ENCODE measurements around the gene PODXL2. TPM values are rescaled to one million over a fixed set of nuclear protein-coding genes. Genes with fewer than 3 reads are reported as not detected.

Gene PODXL2
- total RNA-seq, 3 donors from 2014 or later, result 8.8 to 10.6 (median 8.8) TPM

DNA sequence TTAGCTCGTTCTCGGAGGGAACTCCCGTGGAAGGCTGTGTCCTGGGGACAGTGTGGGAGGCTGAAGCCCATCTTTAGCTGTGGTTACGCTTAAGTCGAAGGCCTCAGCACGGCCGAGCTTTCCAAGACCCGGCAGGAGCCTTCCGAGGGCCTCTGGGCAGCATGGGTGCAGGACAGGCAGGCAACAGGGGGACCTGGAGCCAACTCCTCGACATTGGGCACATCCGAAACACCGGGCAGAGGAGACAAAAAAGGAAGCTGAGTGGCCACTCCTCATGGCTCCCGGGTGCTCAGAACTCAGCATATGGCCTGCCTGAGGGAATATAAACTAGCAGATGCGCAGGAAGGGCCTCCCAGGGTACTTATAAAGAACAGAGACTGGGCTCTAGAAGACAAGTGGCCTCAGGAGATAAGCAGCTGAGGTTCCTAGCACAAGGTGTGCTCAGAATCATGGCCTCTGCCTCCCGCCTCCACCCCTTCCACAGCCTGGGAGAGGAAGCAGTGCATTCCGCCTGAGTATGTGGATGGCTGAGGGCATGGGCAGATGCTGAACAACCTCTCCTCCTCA lies 77.9 kb downstream of the PODXL2 start:
- intact Hi-C loops (cut with DNase I; ENCODE audit: low total_unique reads), result no loop called here
- Histone ChIP-seq H3K4me3 (no peak overlapping the region), H3K4me1 (no peaks in the 10 kb centered on the region), H3K36me3 (no peaks in the 10 kb centered on the region), H3K9me3 (no peaks in the 10 kb centered on the region), H3K27me3 (no peaks in the 10 kb centered on the region), H3K27ac (peak overlapping the region in 1 of 2 donors; percentile 78)
- DNase-seq (ENCODE audit: low spot score in 2 of 2), result no peak
- TF ChIP-seq POLR2AphosphoS5 (IDR thresholded peaks at IDR 0.05), result no peak
- no peak for TF ChIP-seq POLR2A (IDR thresholded peaks at IDR 0.05)
- TF ChIP-seq, protein P1, sequence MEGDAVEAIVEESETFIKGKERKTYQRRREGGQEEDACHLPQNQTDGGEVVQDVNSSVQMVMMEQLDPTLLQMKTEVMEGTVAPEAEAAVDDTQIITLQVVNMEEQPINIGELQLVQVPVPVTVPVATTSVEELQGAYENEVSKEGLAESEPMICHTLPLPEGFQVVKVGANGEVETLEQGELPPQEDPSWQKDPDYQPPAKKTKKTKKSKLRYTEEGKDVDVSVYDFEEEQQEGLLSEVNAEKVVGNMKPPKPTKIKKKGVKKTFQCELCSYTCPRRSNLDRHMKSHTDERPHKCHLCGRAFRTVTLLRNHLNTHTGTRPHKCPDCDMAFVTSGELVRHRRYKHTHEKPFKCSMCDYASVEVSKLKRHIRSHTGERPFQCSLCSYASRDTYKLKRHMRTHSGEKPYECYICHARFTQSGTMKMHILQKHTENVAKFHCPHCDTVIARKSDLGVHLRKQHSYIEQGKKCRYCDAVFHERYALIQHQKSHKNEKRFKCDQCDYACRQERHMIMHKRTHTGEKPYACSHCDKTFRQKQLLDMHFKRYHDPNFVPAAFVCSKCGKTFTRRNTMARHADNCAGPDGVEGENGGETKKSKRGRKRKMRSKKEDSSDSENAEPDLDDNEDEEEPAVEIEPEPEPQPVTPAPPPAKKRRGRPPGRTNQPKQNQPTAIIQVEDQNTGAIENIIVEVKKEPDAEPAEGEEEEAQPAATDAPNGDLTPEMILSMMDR (IDR thresholded peaks at IDR 0.05), result no peak

DNA sequence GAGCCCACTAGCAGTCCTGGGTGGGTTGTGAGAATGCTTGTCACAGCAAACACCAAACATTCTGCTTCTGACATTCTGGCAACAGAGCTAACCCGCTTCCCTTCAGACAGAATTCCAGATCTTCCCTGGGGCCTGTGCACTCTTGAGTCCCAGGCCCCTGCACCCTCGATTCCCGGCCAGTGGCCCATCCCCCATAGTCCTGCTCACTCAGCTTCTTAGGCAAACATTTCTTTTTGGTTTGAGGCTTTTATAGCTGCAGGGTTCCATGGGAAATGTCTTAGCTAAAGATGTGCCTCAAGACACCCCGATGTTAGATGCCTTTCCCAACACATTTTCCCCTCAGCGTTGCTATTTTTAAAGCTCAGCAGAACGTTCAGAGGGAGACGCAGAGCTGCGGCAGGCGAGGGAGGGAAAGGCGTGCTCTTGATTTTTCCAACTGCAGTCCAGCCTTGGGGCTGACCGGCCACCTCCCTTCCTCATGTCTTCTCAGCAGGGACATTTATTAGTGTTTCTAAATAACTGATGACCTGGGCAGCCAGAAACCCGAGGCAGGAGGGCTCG lies 78.9 kb downstream of the PODXL2 start:
- H3K27ac ChIP-seq, result peak overlapping the region in 1 of 2 donors; percentile 78

DNA sequence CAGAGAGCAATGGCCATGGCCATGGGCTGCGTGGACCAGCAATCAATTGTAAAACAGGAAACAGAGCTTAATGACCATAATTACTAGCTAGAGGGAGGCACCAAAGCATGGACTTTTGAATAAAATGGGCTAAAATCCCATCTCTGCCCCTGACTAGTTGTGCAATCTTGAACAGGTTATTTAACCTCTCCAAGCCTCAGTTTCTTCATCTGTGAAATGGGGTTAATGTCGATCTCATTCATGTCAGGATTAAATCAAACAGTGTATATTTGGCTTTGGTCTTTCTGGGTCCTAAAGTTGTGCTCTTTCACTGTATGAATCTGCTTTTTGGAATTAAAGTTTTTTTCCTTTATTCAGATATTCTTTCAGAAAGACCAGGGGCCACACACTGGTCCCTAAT lies 79.9 kb downstream of the PODXL2 start:
- Histone ChIP-seq H3K9me3 (no peaks in the 10 kb centered on the region), H3K4me3 (no peak overlapping the region), H3K27me3 (no peaks in the 10 kb centered on the region), H3K4me1 (no peaks in the 10 kb centered on the region), H3K27ac (peak overlapping the region in 1 of 2 donors; percentile 10), H3K36me3 (no peaks in the 10 kb centered on the region)
- no peak for DNase-seq (ENCODE audit: low spot score in 2 of 2)
- TF ChIP-seq POLR2A (IDR thresholded peaks at IDR 0.05) (no peak), POLR2AphosphoS5 (IDR thresholded peaks at IDR 0.05) (no peak)
- TF ChIP-seq, protein P1 (IDR thresholded peaks at IDR 0.05), result no peak
- intact Hi-C loops (cut with DNase I; ENCODE audit: low total_unique reads), result no loop called here

More for the DNA sequence above, 78.9 kb downstream of the PODXL2 start:
- Histone ChIP-seq H3K4me3 (no peak overlapping the region), H3K4me1 (no peaks in the 10 kb centered on the region), H3K27me3 (no peaks in the 10 kb centered on the region), H3K36me3 (no peaks in the 10 kb centered on the region), H3K9me3 (no peaks in the 10 kb centered on the region)
- TF ChIP-seq POLR2AphosphoS5 (IDR thresholded peaks at IDR 0.05) (no peak), POLR2A (IDR thresholded peaks at IDR 0.05) (no peak)
- TF ChIP-seq, protein P1 (IDR thresholded peaks at IDR 0.05), result no peak
- intact Hi-C loops (cut with DNase I; ENCODE audit: low total_unique reads), result no loop called here
- no peak for DNase-seq (ENCODE audit: low spot score in 2 of 2)

DNA sequence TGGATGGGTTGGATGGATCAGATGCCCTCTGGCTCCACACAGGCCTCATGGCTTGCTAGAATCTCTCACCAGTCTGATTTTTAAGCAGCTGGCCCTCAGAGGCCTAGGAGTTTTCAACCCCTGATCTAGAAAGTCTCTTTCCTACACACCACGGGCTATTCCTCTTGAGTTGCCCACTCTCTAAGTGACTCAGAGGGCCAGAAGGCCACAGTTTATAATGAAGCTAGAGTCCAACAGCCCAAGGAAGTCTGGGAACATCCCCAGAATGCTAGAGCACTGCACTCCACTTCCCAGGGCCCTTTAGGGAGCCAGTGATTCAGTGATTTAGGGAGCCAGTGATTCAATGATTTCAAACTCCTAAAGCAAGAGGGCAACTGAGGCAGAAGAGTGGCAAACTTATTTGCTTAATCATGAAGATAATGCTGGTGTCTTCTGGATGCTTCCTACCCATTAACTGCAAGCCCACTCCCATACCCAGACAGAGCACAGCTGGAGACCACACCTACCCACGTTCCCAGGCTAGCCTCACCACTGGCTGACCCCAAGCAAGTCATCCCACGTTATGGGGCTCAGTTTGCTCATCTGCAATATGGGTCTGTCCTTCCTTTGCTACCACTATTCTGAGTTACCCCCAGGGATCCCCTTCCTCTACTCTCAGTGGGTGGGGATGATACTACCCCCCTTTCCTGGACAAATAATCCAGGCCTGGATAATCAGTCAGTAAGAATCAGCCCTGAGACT lies 80.5 kb downstream of the PODXL2 start:
- no peaks in the 10 kb centered on the region for H3K9me3 ChIP-seq
- no peak for DNase-seq (ENCODE audit: low spot score in 2 of 2)
- H3K36me3 ChIP-seq, result no peaks in the 10 kb centered on the region
- no peaks in the 10 kb centered on the region for H3K27me3 ChIP-seq
- TF ChIP-seq POLR2A (IDR thresholded peaks at IDR 0.05), result no peak
- no peak for TF ChIP-seq POLR2AphosphoS5 (IDR thresholded peaks at IDR 0.05)
- TF ChIP-seq, protein P1 (IDR thresholded peaks at IDR 0.05), result no peak
- no peak overlapping the region for H3K4me3 ChIP-seq
- no peaks in the 10 kb centered on the region for H3K4me1 ChIP-seq
- intact Hi-C loops (cut with DNase I; ENCODE audit: low total_unique reads), result no loop called here
- H3K27ac ChIP-seq, result peak overlapping the region in 1 of 2 donors; percentile 26

Measured in breast epithelium (tissue), 4 donors.